Gastroesophageal sphincter (tissue), 4 donors: ENCODE results near the gene TRMT2A. TPM values are rescaled to one million over a fixed set of nuclear protein-coding genes. Genes with fewer than 3 reads are reported as not detected.
A peak's percentile ranks its signal among the peaks of the same experiment; 100 is the strongest.

Experiments used
- ATAC-seq: fragments of 150-250 bp; one replicate; pipeline ENCODE4 v1.9.1; 2016; ENCODE audit warnings: mild to moderate bottlenecking, moderate library complexity
- H3K27ac ChIP-seq, 4 donors: fragments of 200-600 bp; sonication (generic) in 3 of 4; 1 replicate in 3 of 4; 2 replicates in 1 of 4; pipeline ENCODE4 v1.5.1; 2016 to 2019
- H3K27me3 ChIP-seq: fragments of 200-600 bp; sonication (generic); one replicate; pipeline ENCODE4 v1.5.1; 2019
- H3K36me3 ChIP-seq, 2 donors: fragments of 200-600 bp; sonication (generic); one replicate each; pipeline ENCODE4 v1.5.1; 2019; ENCODE audit warnings: control low read depth in 1 of 2
- H3K4me1 ChIP-seq, 3 donors: fragments of 200-600 bp; sonication (generic); 1 replicate in 2 of 3; 2 replicates in 1 of 3; pipeline ENCODE4 v1.5.1; 2016 to 2019; ENCODE audit warnings: control low read depth in 2 of 3
- H3K4me3 ChIP-seq, 2 donors: fragments of 200-600 bp; sonication (generic); one replicate each; pipeline ENCODE4 v1.5.1; 2019; ENCODE audit warnings: mild to moderate bottlenecking in 1 of 2, moderate library complexity in 1 of 2
- H3K9me3 ChIP-seq, 3 donors: fragments of 200-600 bp; sonication (generic); one replicate each; pipeline ENCODE4 v1.5.1; 2017 to 2019; ENCODE audit warnings: control low read depth in 2 of 3
- EP300 ChIP-seq: sonication (generic); formaldehyde crosslinking; IDR thresholded peaks from one replicate; pipeline ENCODE4 v1.6.1; 2017; ENCODE audit warnings: antibody characterized with exemption, mild to moderate bottlenecking
- POLR2A ChIP-seq, 2 donors: fragments of 450-650 bp; IDR thresholded peaks; one replicate each; pipeline ENCODE4 v1.6.1; 2017; ENCODE audit warnings: antibody characterized with exemption in 2 of 2, mild to moderate bottlenecking in 2 of 2, moderate library complexity in 1 of 2
- POLR2AphosphoS5 ChIP-seq: sonication (generic); formaldehyde crosslinking; IDR thresholded peaks from one replicate; pipeline ENCODE4 v1.6.1; 2017; ENCODE audit warnings: antibody characterized with exemption
- WGBS, 2 donors: methylation state at CpG; one replicate each; pipeline ENCODE4 v1.1.5; 2018; ENCODE audit warnings: low coverage in 1 of 2; 5-methylcytosine and 5-hydroxymethylcytosine counted together
- total RNA-seq, 4 donors: library from RNA; depleted of rRNA; stranded (reverse); fragments of >200 nt; gene quantifications; one replicate each; pipeline ENCODE4 v1.1.0, GENCODE V29; 2016
- TF ChIP-seq, protein P1 (sequence below), 4 experiments: fragments of 200-600 bp in 2 of 4; fragments of 450-650 bp in 2 of 4; sonication (generic) in 1 of 4; IDR thresholded peaks; one replicate each; pipeline ENCODE4 v1.5.1; 2017 to 2019; ENCODE audit warnings: antibody characterized with exemption in 4 of 4, mild to moderate bottlenecking in 2 of 4, moderate library complexity in 2 of 4

TRMT2A gene
- total RNA-seq, 4 donors from 2014 or later: 24.1 to 57.0 (median 36.3) TPM

DNA sequence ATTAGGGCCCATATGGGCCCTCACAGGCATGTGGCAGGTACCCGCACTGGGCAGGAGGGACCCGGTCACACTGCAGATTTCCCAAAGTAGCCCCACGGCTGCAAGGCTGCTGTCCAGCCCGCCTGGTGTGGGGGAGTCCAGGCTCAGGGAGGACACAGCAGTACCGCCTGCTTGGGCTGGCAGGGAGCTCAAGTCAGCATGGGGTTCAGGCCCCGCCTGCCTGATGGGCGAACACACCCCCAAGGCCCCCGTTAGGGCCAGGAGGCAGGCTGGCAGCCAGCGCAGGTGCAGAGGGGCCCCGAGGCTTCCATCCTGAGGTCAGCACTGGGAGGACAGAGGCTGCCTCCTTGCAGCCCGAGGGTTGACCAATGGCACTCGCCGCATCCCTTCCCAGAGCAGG is 20.1 kb upstream of the TRMT2A start:
- H3K9me3 ChIP-seq: no peaks in the 10 kb centered on the region
- H3K4me1 ChIP-seq: peaks cover 4 to 68% (median 52%) of the 10 kb centered on the region in 3 donors
- peaks cover 0 to 32% of the 10 kb centered on the region in 2 donors for H3K36me3 ChIP-seq
- ATAC-seq: no peak
- no peaks in the 10 kb centered on the region for H3K27me3 ChIP-seq
- peak overlapping the region in 1 of 2 donors; percentile 11 for H3K4me3 ChIP-seq
- no peak for TF ChIP-seq EP300
- no CpG with 5 or more reads among the region's 13 CpGs for WGBS, 2 donors
- H3K27ac ChIP-seq: peak overlapping the region in 3 of 4 donors; percentile 63 to 68 (median 66)

DNA sequence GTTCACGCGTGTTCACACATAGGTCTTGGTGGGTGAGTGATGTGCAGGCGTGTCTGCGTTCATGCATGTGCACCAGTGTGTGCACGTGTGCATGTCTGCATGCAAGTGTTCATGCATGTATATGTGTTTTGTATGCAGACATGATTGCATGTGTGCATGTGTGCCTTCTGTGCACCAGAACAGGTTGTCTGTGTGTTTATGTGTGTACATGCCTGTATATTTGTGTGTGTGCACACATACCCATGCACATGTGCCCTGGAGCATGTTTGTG is 19.5 kb upstream of the TRMT2A start:
- Histone ChIP-seq H3K36me3 (peaks cover 0 to 26% of the 10 kb centered on the region in 2 donors), H3K27me3 (no peaks in the 10 kb centered on the region), H3K9me3 (no peaks in the 10 kb centered on the region), H3K4me1 (peaks cover 4 to 68% (median 52%) of the 10 kb centered on the region in 3 donors), H3K27ac (no peak overlapping the region), H3K4me3 (no peak overlapping the region)
- no peak for TF ChIP-seq POLR2AphosphoS5
- TF ChIP-seq, protein P1, sequence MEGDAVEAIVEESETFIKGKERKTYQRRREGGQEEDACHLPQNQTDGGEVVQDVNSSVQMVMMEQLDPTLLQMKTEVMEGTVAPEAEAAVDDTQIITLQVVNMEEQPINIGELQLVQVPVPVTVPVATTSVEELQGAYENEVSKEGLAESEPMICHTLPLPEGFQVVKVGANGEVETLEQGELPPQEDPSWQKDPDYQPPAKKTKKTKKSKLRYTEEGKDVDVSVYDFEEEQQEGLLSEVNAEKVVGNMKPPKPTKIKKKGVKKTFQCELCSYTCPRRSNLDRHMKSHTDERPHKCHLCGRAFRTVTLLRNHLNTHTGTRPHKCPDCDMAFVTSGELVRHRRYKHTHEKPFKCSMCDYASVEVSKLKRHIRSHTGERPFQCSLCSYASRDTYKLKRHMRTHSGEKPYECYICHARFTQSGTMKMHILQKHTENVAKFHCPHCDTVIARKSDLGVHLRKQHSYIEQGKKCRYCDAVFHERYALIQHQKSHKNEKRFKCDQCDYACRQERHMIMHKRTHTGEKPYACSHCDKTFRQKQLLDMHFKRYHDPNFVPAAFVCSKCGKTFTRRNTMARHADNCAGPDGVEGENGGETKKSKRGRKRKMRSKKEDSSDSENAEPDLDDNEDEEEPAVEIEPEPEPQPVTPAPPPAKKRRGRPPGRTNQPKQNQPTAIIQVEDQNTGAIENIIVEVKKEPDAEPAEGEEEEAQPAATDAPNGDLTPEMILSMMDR (IDR thresholded peaks at IDR 0.05): no peak
- no peak for TF ChIP-seq EP300
- TF ChIP-seq POLR2A (IDR thresholded peaks at IDR 0.05): no peak
- ATAC-seq: no peak
- WGBS, 2 donors: no CpG with 5 or more reads among the region's 5 CpGs

DNA sequence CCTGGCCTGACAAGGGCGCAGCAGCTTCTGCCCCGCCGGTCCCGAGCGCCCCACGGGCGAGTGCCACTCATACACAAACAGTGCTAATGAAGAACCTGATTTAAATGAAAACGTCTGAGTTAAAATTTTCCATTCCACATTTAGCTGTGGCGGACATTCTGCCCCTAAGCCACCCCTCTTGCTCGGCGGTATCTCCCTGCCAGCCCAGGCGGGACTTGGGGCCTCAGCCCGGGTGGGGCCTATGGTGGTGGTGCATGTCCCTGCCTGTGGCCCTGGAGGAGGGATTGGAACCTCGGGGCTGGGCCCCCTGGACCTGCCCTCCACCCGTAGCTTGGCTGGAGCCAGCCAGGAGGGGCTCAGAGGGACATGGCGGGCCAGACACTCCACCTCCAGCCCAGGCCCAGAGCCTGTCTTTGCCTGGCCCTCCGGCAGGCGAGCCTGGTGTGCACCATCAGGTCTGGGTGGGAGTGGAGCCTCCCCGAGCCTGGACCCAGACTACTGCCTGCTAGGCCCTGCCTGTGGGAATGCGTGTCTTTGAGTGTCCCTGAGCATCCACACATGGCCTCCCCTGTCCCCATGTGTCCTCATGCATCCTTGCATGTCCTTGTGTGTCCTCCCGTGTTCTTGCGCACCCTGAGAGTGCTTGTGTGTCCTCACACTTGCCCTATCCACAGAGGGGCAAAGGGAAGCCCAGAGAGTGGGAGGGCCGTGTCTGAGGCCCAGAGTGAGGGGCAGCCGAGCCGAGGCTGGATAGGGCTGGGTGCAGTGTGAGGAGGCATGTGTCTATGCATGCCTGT is 19.0 kb upstream of the TRMT2A start:
- ATAC-seq: no peak
- H3K4me1 ChIP-seq: peaks cover 4 to 68% (median 52%) of the 10 kb centered on the region in 3 donors
- H3K36me3 ChIP-seq: peaks cover 0 to 21% of the 10 kb centered on the region in 2 donors
- TF ChIP-seq POLR2A (IDR thresholded peaks at IDR 0.05) (no peak), POLR2AphosphoS5 (no peak), EP300 (no peak)
- TF ChIP-seq, protein P1 (IDR thresholded peaks at IDR 0.05): no peak
- no peaks in the 10 kb centered on the region for H3K9me3 ChIP-seq
- no peak overlapping the region for H3K4me3 ChIP-seq
- peak overlapping the region in 1 of 4 donors; percentile 51 for H3K27ac ChIP-seq
- 78% methylated on average over 8 of the region's 25 CpGs; no CpG with 5 or more reads in 1 of the 2 donors for WGBS, 2 donors
- no peaks in the 10 kb centered on the region for H3K27me3 ChIP-seq

DNA sequence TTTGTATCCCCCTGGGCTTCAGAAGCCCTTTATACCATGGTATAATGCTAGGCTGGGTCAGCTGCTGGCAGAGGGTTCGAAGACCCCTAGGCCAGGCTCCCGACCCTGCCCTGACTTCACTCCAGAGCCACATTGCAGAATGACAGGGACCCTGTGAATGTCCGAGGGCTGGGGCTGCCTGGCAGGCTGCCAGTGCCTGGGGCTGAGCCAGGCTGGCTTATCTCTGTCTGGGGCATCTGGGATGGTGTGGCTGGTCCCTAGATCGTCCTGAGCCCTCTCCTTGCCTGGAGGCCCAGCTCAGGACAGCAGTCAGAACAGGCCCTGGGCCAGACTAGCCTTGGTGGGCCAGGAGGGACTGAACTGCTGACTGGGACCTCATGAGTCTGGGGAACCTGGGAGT is 18.2 kb upstream of the TRMT2A start:
- no CpG with 5 or more reads among the region's 4 CpGs for WGBS, 2 donors
- peaks cover 0 to 14% of the 10 kb centered on the region in 2 donors for H3K36me3 ChIP-seq
- H3K27ac ChIP-seq: peak overlapping the region in 1 of 4 donors; percentile 51
- no peak for ATAC-seq
- TF ChIP-seq POLR2AphosphoS5 (no peak), POLR2A (IDR thresholded peaks at IDR 0.05) (no peak), EP300 (no peak)
- TF ChIP-seq, protein P1 (IDR thresholded peaks at IDR 0.05): no peak
- H3K4me1 ChIP-seq: peaks cover 4 to 75% (median 52%) of the 10 kb centered on the region in 3 donors
- no peaks in the 10 kb centered on the region for H3K27me3 ChIP-seq
- no peak overlapping the region for H3K4me3 ChIP-seq
- no peaks in the 10 kb centered on the region for H3K9me3 ChIP-seq

DNA sequence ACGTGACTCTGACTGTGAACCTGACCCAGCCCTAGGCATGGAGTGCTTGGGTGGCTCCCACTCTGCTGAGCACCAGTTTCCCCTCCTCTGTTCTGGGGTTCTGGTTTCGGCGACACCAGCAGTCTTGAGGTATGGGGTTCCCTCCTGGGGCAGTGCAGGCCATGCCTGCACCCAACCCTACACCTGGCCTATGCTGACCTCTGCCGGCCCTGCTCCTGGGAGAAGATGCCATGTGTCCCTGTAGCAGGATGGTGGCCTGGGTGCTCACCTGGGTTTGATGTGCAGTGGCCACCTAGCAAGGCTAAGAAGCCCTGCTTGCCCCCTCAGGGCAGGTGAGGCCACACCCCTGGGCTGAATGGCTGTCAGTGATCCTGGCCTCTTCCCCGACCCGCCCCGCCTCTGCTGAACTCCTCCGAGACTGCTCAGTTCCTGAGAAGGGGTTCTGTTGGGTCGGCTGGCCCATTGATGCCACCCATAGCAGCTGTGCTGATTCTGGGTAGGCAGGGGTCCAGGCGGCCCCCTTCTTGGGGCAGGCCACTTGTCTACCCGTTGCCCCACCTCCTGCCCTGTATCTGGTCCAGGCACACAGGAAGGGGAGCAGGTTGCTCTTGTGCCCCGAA is 17.0 kb upstream of the TRMT2A start:
- TF ChIP-seq, protein P1 (IDR thresholded peaks at IDR 0.05): no peak
- no peak for TF ChIP-seq EP300
- TF ChIP-seq POLR2A (IDR thresholded peaks at IDR 0.05): no peak
- TF ChIP-seq POLR2AphosphoS5: no peak
- Histone ChIP-seq H3K4me1 (peaks cover 4 to 78% (median 52%) of the 10 kb centered on the region in 3 donors), H3K4me3 (no peak overlapping the region), H3K27me3 (no peaks in the 10 kb centered on the region), H3K9me3 (no peaks in the 10 kb centered on the region), H3K27ac (peak overlapping the region in 1 of 4 donors; percentile 19), H3K36me3 (peaks cover 0 to 1% of the 10 kb centered on the region in 2 donors)
- ATAC-seq: no peak
- WGBS, 2 donors: 20% methylated on average over 2 of the region's 12 CpGs; no CpG with 5 or more reads in 1 of the 2 donors
